ENCODE results near the gene HTR2C.
"Not testable (repeated sequence)": the region's sequence is repeated elsewhere in the genome, so short reads cannot be mapped to it uniquely, and the experiment has no call there.

Gene HTR2C

GRCh38 chrX:114583646-114584374 is at the start of gene HTR2C:
Gene HTR2C (plus strand): TSS chrX:114584086. CDS start chrX:114726937, 142,851 bp downstream.
- no peak for DNase-seq

GRCh38 chrX:114580336-114580735 is 3.5 kb upstream of the HTR2C start:
- DNase-seq: no peak

- peak; percentile 16 for DNase-seq
Measured at GRCh38 chrX:114581528-114582263, 2.2 kb upstream of the HTR2C start.

- peak; percentile 12 for DNase-seq
Measured at GRCh38 chrX:114582264-114582632, 1.6 kb upstream of the HTR2C start.

GRCh38 chrX:114582698-114583395 is 1.0 kb upstream of the HTR2C start:
- no peak for DNase-seq

GRCh38 chrX:114584375-114584943 is 573 bp downstream of the HTR2C start:
- no peak for DNase-seq

GRCh38 chrX:114584983-114585842 is 1.3 kb downstream of the HTR2C start:
- DNase-seq: no peak

GRCh38 chrX:114591121-114591520 is 7.2 kb downstream of the HTR2C start:
- no peak for DNase-seq

- DNase-seq: no peak
Measured at GRCh38 chrX:114599305-114599704, 15.4 kb downstream of the HTR2C start.

- no peak for DNase-seq
Measured at GRCh38 chrX:114599911-114600310, 16.0 kb downstream of the HTR2C start.

GRCh38 chrX:114606619-114607018 is 22.7 kb downstream of the HTR2C start:
- DNase-seq: not testable (repeated sequence)

GRCh38 chrX:114611018-114611619 is 27.2 kb downstream of the HTR2C start:
- peak; percentile 59 for DNase-seq

GRCh38 chrX:114615765-114616164 is 31.9 kb downstream of the HTR2C start:
- no peak for DNase-seq

- no peak for DNase-seq
Measured at GRCh38 chrX:114619874-114620273, 36.0 kb downstream of the HTR2C start.

- DNase-seq: no peak
Measured at GRCh38 chrX:114626323-114626722, 42.4 kb downstream of the HTR2C start.

GRCh38 chrX:114635986-114636385 is 52.1 kb downstream of the HTR2C start:
- DNase-seq: no peak

GRCh38 chrX:114650351-114650750 is 66.5 kb downstream of the HTR2C start:
- no peak for DNase-seq

- no peak for DNase-seq
Measured at GRCh38 chrX:114675365-114675764, 91.5 kb downstream of the HTR2C start.

GRCh38 chrX:114700533-114700932 is 116.6 kb downstream of the HTR2C start:
- not testable (repeated sequence) for DNase-seq

GRCh38 chrX:114709406-114709805 is 125.5 kb downstream of the HTR2C start:
- no peak for DNase-seq

GRCh38 chrX:114710571-114710970 is 126.7 kb downstream of the HTR2C start:
- DNase-seq: no peak

GRCh38 chrX:114712466-114712865 is 128.6 kb downstream of the HTR2C start:
- no peak for DNase-seq

Data from NCI-H1105 treated with DMSO at 0.1 percent for 48 hours (cell line).